Lung (tissue), 12 donors: ENCODE results near the gene BMP7. TPM values are rescaled to one million over a fixed set of nuclear protein-coding genes. Genes with fewer than 3 reads are reported as not detected.

Source experiments
- ATAC-seq: fragments of 200-7000 bp; cut with Tn5 transposase; one replicate; pipeline ENCODE4 v1.9.1; 2020; ENCODE audit warnings: moderate number of reproducible peaks; ENCODE audit not compliant: insufficient read depth, low FRiP score
- DNase-seq, 3 donors: peaks; one replicate each; pipeline ENCODE4 v3.0.0-alpha.2; 2013 to 2017
- H3K27ac ChIP-seq, 2 donors: one replicate each; pipeline ENCODE4 v1.5.1; 2013; ENCODE audit warnings: mild to moderate bottlenecking in 2 of 2, moderate library complexity in 2 of 2, control low read depth in 1 of 2, inconsistent platforms in 1 of 2, low read depth in 1 of 2, low read length in 1 of 2
- H3K27me3 ChIP-seq, 3 donors: one replicate each; pipeline ENCODE4 v1.5.1; 2013; ENCODE audit warnings: low read length in 2 of 3; ENCODE audit not compliant: control insufficient read depth in 3 of 3, insufficient read depth in 3 of 3
- H3K36me3 ChIP-seq, 4 donors: one replicate each; pipeline ENCODE4 v1.5.1; 2013; ENCODE audit warnings: low read length in 4 of 4, mild to moderate bottlenecking in 1 of 4, moderate library complexity in 1 of 4; ENCODE audit not compliant: control insufficient read depth in 4 of 4, insufficient read depth in 4 of 4
- H3K4me1 ChIP-seq, 5 donors: one replicate each; pipeline ENCODE4 v1.5.1; 2013; ENCODE audit warnings: low read length in 5 of 5, mild to moderate bottlenecking in 2 of 5, moderate library complexity in 1 of 5; ENCODE audit not compliant: control insufficient read depth in 5 of 5, insufficient read depth in 5 of 5
- H3K4me3 ChIP-seq: one replicate; pipeline ENCODE4 v1.5.1; 2013; ENCODE audit warnings: mild to moderate bottlenecking, control low read depth, moderate library complexity
- H3K9ac ChIP-seq, 2 donors: one replicate each; pipeline ENCODE4 v1.5.1; 2013; ENCODE audit warnings: low read length in 2 of 2, control low read depth in 1 of 2; ENCODE audit not compliant: insufficient read depth in 1 of 2
- H3K9me3 ChIP-seq, 4 donors: one replicate each; pipeline ENCODE4 v1.5.1; 2013; ENCODE audit warnings: low read length in 3 of 4, mild to moderate bottlenecking in 1 of 4, moderate library complexity in 1 of 4; ENCODE audit not compliant: control insufficient read depth in 4 of 4, insufficient read depth in 3 of 4
- CTCF ChIP-seq: IDR thresholded peaks from 2 replicates; pipeline ENCODE4 v1.5.1; 2012; ENCODE audit warnings: mild to moderate bottlenecking; ENCODE audit errors: control extremely low read depth, extremely low read depth
- WGBS, 2 donors: extraction: QIAGEN DNeasy Blood & Tissue Kit; methylation state at CpG; one replicate each; pipeline ENCODE4 v1.1.7; 2013; 5-methylcytosine and 5-hydroxymethylcytosine counted together
- polyA plus RNA-seq, 2 donors: library from polyadenylated mRNA; stranded (reverse); fragments of 200-250 nt; gene quantifications; one replicate each; pipeline ENCODE4 v1.2.1, GENCODE V29; 2013
- total RNA-seq, 2 donors: library from RNA; depleted of rRNA in 1 of 2; stranded (reverse); fragments of >200 nt in 1 of 2; gene quantifications; one replicate each; pipeline ENCODE4 v1.2.1, GENCODE V29; 2014 to 2021
- donor health status: control.
- donor health status: control.
- donor health status: Bipolar disorder and iron deficiency.
- donor health status: healthy.
- donor health status: DM: yes; HTN: yes; CAD: no.

BMP7 gene
- total and polyA plus RNA-seq, 4 donors, result 0.67 to 10.3 (median 1.4) TPM

- TF ChIP-seq CTCF, result no peak
- WGBS, 2 donors, result 62 to 67% methylated on average over 8 of the region's 8 CpGs
- no peak for DNase-seq
Observed at GRCh38 chr20:57268399-57269076, 2.1 kb upstream of the BMP7 start.

GRCh38 chr20:57267158-57267821 lies 849 bp upstream of the BMP7 start:
- H3K9ac ChIP-seq, result no peak overlapping the region
- H3K27me3 ChIP-seq, result peaks cover 0 to 16% (median 2%) of the 10 kb centered on the region in 3 donors
- no peak overlapping the region for H3K27ac ChIP-seq
- no peak for ATAC-seq
- no peak for DNase-seq
- no peaks in the 10 kb centered on the region for H3K36me3 ChIP-seq
- peaks cover 0 to 43% (median 18%) of the 10 kb centered on the region in 5 donors for H3K4me1 ChIP-seq
- TF ChIP-seq CTCF, result no peak
- WGBS, 2 donors, result 23 to 34% methylated on average over 24 of the region's 24 CpGs
- H3K9me3 ChIP-seq, result peaks cover 0 to 4% (median 0%) of the 10 kb centered on the region in 4 donors
- no peak overlapping the region for H3K4me3 ChIP-seq

More at GRCh38 chr20:57268399-57269076, 2.1 kb upstream of the BMP7 start:
- H3K27ac ChIP-seq, result no peak overlapping the region
- H3K9ac ChIP-seq, result no peak overlapping the region
- ATAC-seq, result no peak
- H3K9me3 ChIP-seq, result peaks cover 0 to 4% (median 0%) of the 10 kb centered on the region in 4 donors
- H3K36me3 ChIP-seq, result no peaks in the 10 kb centered on the region
- no peak overlapping the region for H3K4me3 ChIP-seq
- peaks cover 0 to 30% (median 6%) of the 10 kb centered on the region in 5 donors for H3K4me1 ChIP-seq
- H3K27me3 ChIP-seq, result peaks cover 0 to 16% (median 2%) of the 10 kb centered on the region in 3 donors

GRCh38 chr20:57265997-57266290 lies 497 bp downstream of the BMP7 start:
- DNase-seq (no peak), ATAC-seq (no peak)
- Histone ChIP-seq H3K9me3 (peaks cover 0 to 4% (median 0%) of the 10 kb centered on the region in 4 donors), H3K36me3 (no peaks in the 10 kb centered on the region), H3K27me3 (peaks cover 0 to 16% (median 2%) of the 10 kb centered on the region in 3 donors), H3K4me3 (peak overlapping the region; percentile 6), H3K9ac (no peak overlapping the region), H3K4me1 (peaks cover 0 to 56% (median 24%) of the 10 kb centered on the region in 5 donors), H3K27ac (no peak overlapping the region)
- 2 to 4% methylated on average over 23 to 39 of the region's 39 CpGs for WGBS, 2 donors
- no peak for TF ChIP-seq CTCF
